Measurements from ENCODE around the gene EIF4H. TPM values are rescaled to one million over a fixed set of nuclear protein-coding genes. Genes with fewer than 3 reads are reported as not detected.

Gene EIF4H
- total RNA-seq, 1 experiment from 2014 or later, result 370 TPM

- Mint-ChIP-seq H3K36me3 (ENCODE audit: insufficient read depth, unreplicated experiment) (no peaks in the 10 kb centered on the region), H3K9me3 (ENCODE audit: unreplicated experiment) (no peaks in the 10 kb centered on the region), H3K4me1 (ENCODE audit: low read depth, unreplicated experiment) (no peaks in the 10 kb centered on the region), H3K27ac (ENCODE audit: unreplicated experiment) (no peak overlapping the region), H3K27me3 (ENCODE audit: insufficient read depth, unreplicated experiment) (no peaks in the 10 kb centered on the region), H3K4me3 (ENCODE audit: unreplicated experiment) (no peak overlapping the region)
- BruUV-seq (replicated peaks), result no TSS peak
- ChIA-PET POLR2A (no interaction called here), CTCF (no interaction called here)
- intact Hi-C loops (cut with micrococcal nuclease; ENCODE audit: unreplicated experiment), result no loop called here
- Histone ChIP-seq H3K27me3 (replicated peaks; ENCODE audit: control insufficient read depth, insufficient read depth, low read length) (no peaks in the 10 kb centered on the region), H3K36me3 (ENCODE audit: control insufficient read depth, insufficient read depth, low read length) (no peaks in the 10 kb centered on the region), H3K4me3 (ENCODE audit: low read depth, low read length) (no peak overlapping the region), H3K9me3 (no peaks in the 10 kb centered on the region), H3K4me1 (peaks cover 5% of the 10 kb centered on the region; the same call in 1 of the 2 replicates)
- no peak for DNase-seq
- no peak for TF ChIP-seq CTCF (IDR thresholded peaks at IDR 0.05; ENCODE audit: insufficient read depth in 1 of 2, low read depth in 1 of 2, low read length in 1 of 2, severe bottlenecking in 1 of 2, unreplicated experiment in 1 of 2)
Observed at GRCh38 chr7:74130518-74130917, 43.6 kb upstream of the EIF4H start.

- Histone ChIP-seq H3K4me3 (ENCODE audit: low read depth, low read length) (no peak overlapping the region), H3K27me3 (replicated peaks; ENCODE audit: control insufficient read depth, insufficient read depth, low read length) (no peaks in the 10 kb centered on the region), H3K9me3 (no peaks in the 10 kb centered on the region), H3K36me3 (ENCODE audit: control insufficient read depth, insufficient read depth, low read length) (no peaks in the 10 kb centered on the region), H3K4me1 (peaks cover 5% of the 10 kb centered on the region; the same call in 1 of the 2 replicates)
- no TSS peak for BruUV-seq (replicated peaks)
- no peak for DNase-seq
- POLR2A ChIA-PET, result no interaction called here
- Mint-ChIP-seq H3K27me3 (ENCODE audit: insufficient read depth, unreplicated experiment) (no peaks in the 10 kb centered on the region), H3K9me3 (ENCODE audit: unreplicated experiment) (no peaks in the 10 kb centered on the region), H3K4me3 (ENCODE audit: unreplicated experiment) (no peak overlapping the region), H3K4me1 (ENCODE audit: low read depth, unreplicated experiment) (no peaks in the 10 kb centered on the region), H3K27ac (ENCODE audit: unreplicated experiment) (no peak overlapping the region), H3K36me3 (ENCODE audit: insufficient read depth, unreplicated experiment) (no peaks in the 10 kb centered on the region)
- intact Hi-C loops (cut with micrococcal nuclease; ENCODE audit: unreplicated experiment), result no loop called here
- no peak for TF ChIP-seq CTCF (IDR thresholded peaks at IDR 0.05; ENCODE audit: insufficient read depth in 1 of 2, low read depth in 1 of 2, low read length in 1 of 2, severe bottlenecking in 1 of 2, unreplicated experiment in 1 of 2)
- CTCF ChIA-PET, result no interaction called here
Observed at GRCh38 chr7:74134117-74134620, 40.0 kb upstream of the EIF4H start.

GRCh38 chr7:74138334-74138867, 35.8 kb upstream of the EIF4H start:
- H3K27ac Mint-ChIP-seq (ENCODE audit: unreplicated experiment), result no peak overlapping the region
- H3K27me3 Mint-ChIP-seq (ENCODE audit: insufficient read depth, unreplicated experiment), result no peaks in the 10 kb centered on the region
- Histone ChIP-seq H3K36me3 (ENCODE audit: control insufficient read depth, insufficient read depth, low read length) (no peaks in the 10 kb centered on the region), H3K4me1 (peaks cover 5% of the 10 kb centered on the region; the same call in 1 of the 2 replicates), H3K9me3 (no peaks in the 10 kb centered on the region), H3K4me3 (ENCODE audit: low read depth, low read length) (no peak overlapping the region), H3K27me3 (replicated peaks; ENCODE audit: control insufficient read depth, insufficient read depth, low read length) (no peaks in the 10 kb centered on the region)
- no TSS peak for BruUV-seq (replicated peaks)
- intact Hi-C loops (cut with micrococcal nuclease; ENCODE audit: unreplicated experiment), result no loop called here
- TF ChIP-seq CTCF (IDR thresholded peaks at IDR 0.05; ENCODE audit: insufficient read depth in 1 of 2, low read depth in 1 of 2, low read length in 1 of 2, severe bottlenecking in 1 of 2, unreplicated experiment in 1 of 2), result no peak
- H3K4me3 Mint-ChIP-seq (ENCODE audit: unreplicated experiment), result no peak overlapping the region
- H3K9me3 Mint-ChIP-seq (ENCODE audit: unreplicated experiment), result no peaks in the 10 kb centered on the region
- POLR2A ChIA-PET, result no interaction called here
- CTCF ChIA-PET, result no interaction called here
- DNase-seq, result no peak
- no peaks in the 10 kb centered on the region for H3K36me3 Mint-ChIP-seq (ENCODE audit: insufficient read depth, unreplicated experiment)
- no peaks in the 10 kb centered on the region for H3K4me1 Mint-ChIP-seq (ENCODE audit: low read depth, unreplicated experiment)

All from Caco-2 (cell line).